Ishikawa (cell line): ENCODE results near the gene ESRRG.

Source experiments
- CEBPB ChIP-seq: IDR thresholded peaks from 2 replicates; pipeline ENCODE4 v1.6.1; 2012
- CREB1 ChIP-seq: IDR thresholded peaks from 2 replicates; pipeline ENCODE4 v1.6.1; 2012; ENCODE audit warnings: low read depth
- EGR1 ChIP-seq: IDR thresholded peaks from 2 replicates; pipeline ENCODE4 v1.6.1; 2012
- EP300 ChIP-seq: IDR thresholded peaks from 2 replicates; pipeline ENCODE4 v1.6.1; 2012; ENCODE audit warnings: borderline replicate concordance
- FOXM1 ChIP-seq: IDR thresholded peaks from 2 replicates; pipeline ENCODE4 v1.6.1; 2012; ENCODE audit warnings: low read depth, borderline replicate concordance
- NFIC ChIP-seq: IDR thresholded peaks from 2 replicates; pipeline ENCODE4 v1.6.1; 2012
- RAD21 ChIP-seq: IDR thresholded peaks from 2 replicates; pipeline ENCODE4 v1.6.1; 2012; ENCODE audit warnings: low read depth
- REST ChIP-seq: IDR thresholded peaks from 2 replicates; pipeline ENCODE4 v1.6.1; 2012; ENCODE audit warnings: low read depth, mild to moderate bottlenecking
- TAF1 ChIP-seq: IDR thresholded peaks from 2 replicates; pipeline ENCODE4 v1.6.1; 2012; ENCODE audit warnings: low read depth, mild to moderate bottlenecking
- TCF12 ChIP-seq: IDR thresholded peaks from 2 replicates; pipeline ENCODE4 v1.6.1; 2012; ENCODE audit warnings: low read depth
- TEAD4 ChIP-seq: IDR thresholded peaks from 2 replicates; pipeline ENCODE4 v1.6.1; 2012
- YY1 ChIP-seq: IDR thresholded peaks from 2 replicates; pipeline ENCODE4 v1.6.1; 2012; ENCODE audit warnings: low read depth
- ZBTB7A ChIP-seq: IDR thresholded peaks from 2 replicates; pipeline ENCODE4 v1.6.1; 2012; ENCODE audit warnings: low read depth
- TF ChIP-seq, protein P1 (sequence below): IDR thresholded peaks from 2 replicates; pipeline ENCODE4 v1.6.1; 2012
- TF ChIP-seq, protein P2 (sequence below): IDR thresholded peaks from 2 replicates; pipeline ENCODE4 v1.6.1; 2012

ESRRG gene

GRCh38 chr1:216641669-216642460 lies 81.4 kb downstream of the ESRRG start:
- no peak for TF ChIP-seq TAF1
- TF ChIP-seq TEAD4: no peak
- TF ChIP-seq RAD21: no peak
- TF ChIP-seq, protein P1, sequence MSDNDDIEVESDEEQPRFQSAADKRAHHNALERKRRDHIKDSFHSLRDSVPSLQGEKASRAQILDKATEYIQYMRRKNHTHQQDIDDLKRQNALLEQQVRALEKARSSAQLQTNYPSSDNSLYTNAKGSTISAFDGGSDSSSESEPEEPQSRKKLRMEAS: no peak

GRCh38 chr1:216640100-216640499 lies 83.1 kb downstream of the ESRRG start:
- no peak for TF ChIP-seq ZBTB7A
- TF ChIP-seq NFIC: no peak
- TF ChIP-seq REST: no peak
- no peak for TF ChIP-seq TAF1
- TF ChIP-seq FOXM1: no peak
- TF ChIP-seq EP300: no peak
- TF ChIP-seq CREB1: no peak
- no peak for TF ChIP-seq YY1

DNA sequence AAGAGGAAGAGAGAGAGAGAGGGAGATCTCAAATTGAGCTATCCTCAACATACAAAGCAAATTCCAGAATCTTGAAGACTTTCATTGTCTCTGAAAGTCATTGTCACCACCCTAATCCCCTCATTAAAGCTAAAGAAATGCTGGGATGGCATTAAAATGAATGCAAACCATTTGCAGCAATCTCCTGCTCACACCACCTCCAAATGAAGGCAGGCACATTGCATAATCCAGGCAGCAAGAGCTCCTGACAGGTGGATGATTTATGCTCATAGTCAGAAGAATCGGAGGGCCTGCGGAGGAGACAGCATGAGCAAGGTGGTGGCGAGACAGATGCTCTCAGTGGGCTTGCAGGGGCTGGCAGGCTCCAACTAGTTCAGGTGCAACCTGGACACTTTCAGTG lies 90.2 kb downstream of the ESRRG start:
- TF ChIP-seq TEAD4 (no peak), RAD21 (no peak), CREB1 (no peak), CEBPB (no peak), NFIC (no peak), EP300 (no peak), TCF12 (no peak), TAF1 (no peak), EGR1 (no peak), REST (no peak), YY1 (no peak), ZBTB7A (no peak), FOXM1 (no peak)
- TF ChIP-seq, protein P1: no peak
- TF ChIP-seq, protein P2, sequence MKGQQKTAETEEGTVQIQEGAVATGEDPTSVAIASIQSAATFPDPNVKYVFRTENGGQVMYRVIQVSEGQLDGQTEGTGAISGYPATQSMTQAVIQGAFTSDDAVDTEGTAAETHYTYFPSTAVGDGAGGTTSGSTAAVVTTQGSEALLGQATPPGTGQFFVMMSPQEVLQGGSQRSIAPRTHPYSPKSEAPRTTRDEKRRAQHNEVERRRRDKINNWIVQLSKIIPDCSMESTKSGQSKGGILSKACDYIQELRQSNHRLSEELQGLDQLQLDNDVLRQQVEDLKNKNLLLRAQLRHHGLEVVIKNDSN: no peak

- TF ChIP-seq TAF1 (no peak), NFIC (no peak), EP300 (no peak), RAD21 (no peak), FOXM1 (no peak), TCF12 (no peak), CREB1 (no peak), YY1 (no peak), ZBTB7A (no peak), EGR1 (no peak), CEBPB (no peak), TEAD4 (no peak), REST (no peak)
- TF ChIP-seq, protein P1: no peak
- TF ChIP-seq, protein P2: no peak
Measured at GRCh38 chr1:216630532-216630931, 92.7 kb downstream of the ESRRG start.
